HG02798 (cell line): ENCODE measurements around the gene ADCY9.

Source experiments
- ATAC-seq: cut with Tn5 transposase; IDR thresholded peaks from one replicate; pipeline ENCODE4 v1.9.1; 2021; ENCODE audit warnings: mild to moderate bottlenecking; ENCODE audit not compliant: unreplicated experiment, poor library complexity

ADCY9 gene

GRCh38 chr16:4097826-4098240, 18.4 kb downstream of the ADCY9 start:
- no peak for ATAC-seq

GRCh38 chr16:4096509-4096908, 19.7 kb downstream of the ADCY9 start:
- no peak for ATAC-seq

GRCh38 chr16:4094127-4094773, 22.0 kb downstream of the ADCY9 start:
- ATAC-seq: no peak

GRCh38 chr16:4093495-4094126, 22.6 kb downstream of the ADCY9 start:
- no peak for ATAC-seq

DNA sequence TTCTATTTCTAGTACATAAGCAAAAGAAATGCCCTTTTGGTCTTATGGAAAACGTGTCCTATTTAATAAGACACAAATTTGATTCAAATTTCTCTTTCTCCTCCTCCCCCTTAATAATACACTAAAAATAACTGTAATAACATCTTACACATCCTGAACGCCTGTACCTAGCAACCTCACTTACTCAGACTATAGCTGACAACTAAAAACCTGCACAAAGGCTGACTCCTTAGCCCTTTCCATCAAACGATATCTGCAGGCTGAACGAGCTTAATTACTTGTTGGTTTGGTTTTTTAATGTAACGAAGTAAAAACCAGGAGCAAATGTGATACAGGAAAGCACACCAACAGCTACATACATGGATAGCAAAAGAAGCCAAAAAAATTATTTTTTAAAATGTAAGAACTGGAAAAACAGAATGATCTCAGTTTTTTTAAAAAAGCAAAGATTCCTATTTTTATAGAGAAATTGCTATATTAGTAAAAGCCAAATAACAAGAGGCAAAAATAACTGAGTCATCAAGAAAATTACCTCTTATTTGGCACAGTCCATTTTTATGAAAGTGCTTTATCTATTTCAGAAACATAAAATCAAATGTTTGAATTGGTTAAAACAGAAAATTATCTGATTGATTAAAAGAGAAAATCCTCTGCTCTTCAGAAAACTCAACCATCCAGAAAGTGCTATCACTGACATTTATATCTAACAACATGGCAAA, 23.5 kb downstream of the ADCY9 start:
- no peak for ATAC-seq

GRCh38 chr16:4091240-4092012, 24.8 kb downstream of the ADCY9 start:
- no peak for ATAC-seq

DNA sequence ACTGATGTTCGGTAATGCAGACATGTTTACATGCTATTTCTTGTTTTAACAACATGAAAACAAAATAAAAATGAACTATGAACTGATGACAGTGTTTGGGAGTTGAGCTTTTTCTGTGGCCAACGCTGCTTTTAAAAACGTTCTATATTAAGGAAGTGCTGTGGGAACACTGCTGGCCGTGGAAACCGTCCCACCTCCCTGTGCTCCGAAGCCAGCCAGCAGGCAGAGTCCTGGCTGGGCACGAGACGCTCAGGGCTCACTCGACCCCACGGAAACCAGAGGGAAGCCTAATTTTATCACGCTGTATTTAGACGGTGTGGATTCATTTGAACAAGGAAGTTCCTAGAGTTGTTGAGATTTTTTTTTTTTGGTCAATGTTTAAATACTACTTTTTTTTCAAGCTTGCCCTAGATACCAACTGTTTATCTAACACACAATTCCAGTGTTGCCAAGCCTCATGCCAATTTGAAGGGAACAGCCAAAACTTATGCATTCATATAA, 25.8 kb downstream of the ADCY9 start:
- ATAC-seq: no peak

DNA sequence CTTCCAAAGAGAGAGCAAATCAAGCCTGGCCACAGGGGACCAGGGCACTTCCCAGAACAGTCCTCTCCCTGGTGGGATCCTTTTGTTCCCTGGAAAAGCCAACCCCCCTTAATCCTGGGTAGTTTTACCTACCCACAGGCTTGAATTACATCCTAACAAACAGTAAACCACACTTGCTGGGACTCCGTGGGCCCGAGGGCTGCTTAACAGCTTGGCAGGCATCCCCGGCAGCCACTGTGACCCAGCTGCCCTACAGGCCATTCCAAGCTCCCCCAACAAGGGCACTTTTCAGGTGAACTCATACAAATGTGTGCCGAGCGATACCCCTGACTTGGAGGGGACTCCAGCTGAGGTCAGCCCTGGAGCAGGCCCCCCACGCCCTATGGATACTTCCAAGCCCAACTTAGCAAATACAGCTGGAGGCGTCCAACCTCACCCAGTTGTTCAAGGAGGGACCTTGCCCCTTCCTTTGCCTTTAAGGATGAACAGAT, 26.4 kb downstream of the ADCY9 start:
- no peak for ATAC-seq

DNA sequence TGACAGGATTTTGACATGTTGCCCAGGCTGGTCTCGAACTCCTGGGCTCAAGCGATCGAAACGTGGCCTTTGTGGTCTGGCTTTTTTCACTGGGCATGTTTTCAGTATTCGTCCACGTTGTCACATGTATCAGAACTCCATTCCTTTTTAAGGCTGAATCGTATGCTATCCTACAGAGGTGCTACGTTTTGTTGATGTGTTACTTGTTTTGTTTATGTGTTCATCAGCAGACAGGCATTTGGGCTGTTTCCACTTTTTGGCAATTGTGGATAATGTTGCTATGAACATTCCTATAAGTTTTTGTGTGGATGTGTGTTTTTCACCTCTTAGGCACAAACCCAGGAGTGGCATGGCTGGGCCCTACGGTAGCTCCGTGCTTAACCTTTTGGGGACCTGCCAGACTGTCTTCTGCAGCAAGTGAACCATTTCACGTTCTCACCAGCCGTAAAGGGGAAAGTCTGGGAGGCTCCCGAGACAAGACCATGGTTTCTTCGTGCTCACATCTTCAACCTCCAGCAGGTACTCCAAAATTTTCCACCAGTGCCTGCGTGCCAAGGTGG, 26.9 kb downstream of the ADCY9 start:
- no peak for ATAC-seq

GRCh38 chr16:4087990-4088577, 28.2 kb downstream of the ADCY9 start:
- no peak for ATAC-seq

DNA sequence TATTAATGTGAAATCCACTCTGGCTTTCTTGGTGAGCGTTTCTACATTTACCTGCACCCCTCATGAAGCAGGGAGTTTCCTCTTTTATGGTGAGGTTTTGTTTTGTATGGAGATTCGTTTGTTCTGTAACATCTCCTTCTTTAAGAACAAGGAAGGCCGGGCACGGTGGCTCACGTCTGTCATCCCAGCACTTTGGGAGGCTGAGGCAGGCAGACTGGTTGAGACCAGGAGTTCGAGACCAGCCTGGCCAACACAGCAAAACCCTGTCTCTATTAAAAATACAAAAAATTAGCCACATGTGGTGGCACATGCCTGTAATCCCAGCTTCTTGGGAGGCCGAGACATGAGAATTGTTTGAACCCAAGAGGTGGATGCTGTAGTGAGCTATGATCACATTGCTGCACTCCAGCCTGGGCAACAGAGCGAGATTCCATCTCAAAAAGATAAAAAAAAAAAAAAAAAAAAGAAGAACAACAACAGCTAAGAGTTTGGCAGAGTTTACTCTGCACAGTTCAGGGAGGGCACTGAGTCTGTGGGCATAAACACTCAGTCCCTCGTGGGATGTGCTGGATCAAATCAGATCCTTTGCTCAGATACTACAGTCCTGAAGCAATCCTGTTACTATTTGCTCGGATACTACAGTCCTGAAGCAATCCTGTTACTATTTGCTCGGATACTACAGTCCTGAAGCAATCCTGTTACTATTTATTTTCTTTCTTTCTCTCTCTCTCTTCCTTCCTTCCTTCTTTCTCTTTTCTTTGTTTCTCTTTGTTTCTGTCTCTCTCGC, 28.9 kb downstream of the ADCY9 start:
- ATAC-seq: no peak

DNA sequence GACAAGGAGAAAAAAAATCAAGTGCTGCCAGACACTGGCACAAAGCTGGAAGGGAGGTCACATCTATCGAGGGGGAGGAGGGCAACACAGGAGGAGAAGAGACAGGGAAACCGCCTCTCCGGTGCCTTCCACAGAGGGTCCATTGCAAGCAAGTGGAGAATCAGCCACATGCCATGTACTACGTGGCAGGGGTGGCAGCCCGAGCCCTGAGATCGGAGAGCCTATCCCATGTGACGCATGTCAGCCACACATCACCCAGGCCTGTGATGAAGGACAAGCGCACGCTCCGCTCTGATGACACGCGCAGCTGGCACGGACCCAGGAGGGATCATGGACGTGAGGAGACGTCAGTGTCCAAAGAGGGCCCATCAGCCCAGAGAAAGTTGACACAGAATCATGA, 30.1 kb downstream of the ADCY9 start:
- no peak for ATAC-seq

DNA sequence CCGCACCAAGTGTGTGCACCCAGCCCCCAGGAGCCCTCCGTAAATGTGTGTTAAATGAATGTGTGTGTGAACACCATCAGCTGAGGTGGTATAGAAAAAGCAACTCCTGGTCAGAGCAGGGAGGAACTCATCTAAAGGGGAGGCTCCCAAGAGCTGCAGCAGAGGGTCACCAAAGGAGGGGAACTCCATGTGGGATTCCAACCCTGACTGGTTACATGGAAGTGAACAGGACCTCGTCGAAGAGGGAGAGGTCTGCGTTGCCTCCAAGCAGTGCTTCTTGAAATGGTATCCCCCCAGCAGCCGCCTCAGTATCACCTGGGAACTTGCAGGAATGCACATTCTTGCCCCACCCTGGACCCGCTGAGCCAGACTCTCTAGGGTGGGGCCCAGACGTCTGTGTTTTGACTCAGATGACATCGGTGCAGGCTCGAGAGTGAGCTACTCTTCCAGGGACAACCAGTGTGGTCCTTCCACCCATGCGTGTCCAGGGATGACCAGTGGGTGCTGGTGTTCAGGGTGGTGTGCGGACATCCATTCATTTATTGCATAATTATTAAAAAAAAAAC, 30.8 kb downstream of the ADCY9 start:
- ATAC-seq: no peak

DNA sequence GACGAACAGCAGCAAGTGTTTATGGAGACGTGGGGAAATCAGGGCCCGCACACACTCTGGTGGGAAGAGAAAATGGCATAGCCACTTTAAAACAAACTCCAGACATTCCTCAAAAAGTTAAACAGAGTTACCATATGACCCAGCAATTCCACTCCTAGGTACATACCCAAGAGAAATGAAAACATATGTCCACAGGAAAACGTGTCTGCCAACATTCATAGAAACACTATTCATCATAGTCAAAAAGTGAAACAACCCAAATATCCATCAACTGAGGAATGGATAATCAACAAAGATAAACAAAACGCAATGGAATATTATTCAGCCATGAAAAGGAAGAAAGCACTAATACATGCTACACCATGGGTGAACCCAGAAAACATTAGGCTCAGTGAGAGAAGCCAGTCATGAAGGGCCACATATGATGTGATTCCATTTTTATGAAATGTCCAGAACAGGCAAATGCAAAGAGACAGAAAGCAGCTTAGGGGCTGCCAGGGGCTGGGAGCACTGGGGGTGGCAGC, 32.8 kb downstream of the ADCY9 start:
- no peak for ATAC-seq

DNA sequence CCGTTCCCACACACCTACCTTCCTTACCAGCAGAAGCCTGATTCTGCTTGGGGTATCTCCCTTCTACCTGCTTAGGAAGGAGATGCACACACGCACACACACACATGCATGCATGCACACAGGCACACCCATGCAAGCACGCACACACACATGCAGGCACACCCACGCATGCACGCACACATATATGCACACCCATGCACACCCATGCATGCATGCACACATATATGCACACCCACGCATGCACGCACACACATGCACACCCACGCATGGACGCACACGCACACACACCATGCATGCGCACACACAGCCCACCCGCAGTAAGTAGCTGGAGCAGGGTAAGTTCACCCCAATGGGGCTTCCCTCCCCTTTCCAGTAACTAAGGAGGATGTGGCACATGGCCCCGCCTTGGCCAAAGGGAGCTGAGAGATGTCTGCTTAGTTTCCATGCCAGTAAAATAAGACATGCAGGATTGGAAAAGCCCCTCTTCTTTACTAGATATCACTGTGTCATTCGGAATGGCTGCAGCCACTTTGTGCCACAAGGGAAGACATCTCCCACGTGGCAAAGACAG, 33.7 kb downstream of the ADCY9 start:
- ATAC-seq: no peak

DNA sequence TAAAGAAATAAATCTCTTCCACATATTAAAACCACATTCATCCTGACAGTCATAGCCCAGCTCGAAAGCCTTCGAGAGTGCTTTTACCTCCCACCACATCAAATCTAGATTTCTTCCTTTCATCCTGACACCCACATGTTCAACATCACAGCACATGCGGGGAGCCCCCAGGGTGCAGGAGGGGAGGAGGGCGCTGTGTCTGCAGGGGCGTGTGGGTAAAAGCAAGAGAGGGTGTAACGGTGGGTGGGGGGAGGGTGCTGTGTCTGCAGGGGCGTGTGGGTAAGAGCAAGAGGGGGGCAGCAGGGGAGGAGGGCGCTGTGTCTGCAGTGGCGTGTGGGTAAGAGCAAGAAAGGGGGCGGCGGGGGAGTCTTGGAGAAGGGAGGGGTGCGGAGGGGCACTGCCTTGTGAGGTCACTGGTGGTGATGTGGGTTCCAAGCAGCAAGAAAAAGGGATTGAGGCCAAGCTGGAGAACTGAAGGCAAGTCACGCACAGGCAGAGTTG, 34.7 kb downstream of the ADCY9 start:
- ATAC-seq: no peak

DNA sequence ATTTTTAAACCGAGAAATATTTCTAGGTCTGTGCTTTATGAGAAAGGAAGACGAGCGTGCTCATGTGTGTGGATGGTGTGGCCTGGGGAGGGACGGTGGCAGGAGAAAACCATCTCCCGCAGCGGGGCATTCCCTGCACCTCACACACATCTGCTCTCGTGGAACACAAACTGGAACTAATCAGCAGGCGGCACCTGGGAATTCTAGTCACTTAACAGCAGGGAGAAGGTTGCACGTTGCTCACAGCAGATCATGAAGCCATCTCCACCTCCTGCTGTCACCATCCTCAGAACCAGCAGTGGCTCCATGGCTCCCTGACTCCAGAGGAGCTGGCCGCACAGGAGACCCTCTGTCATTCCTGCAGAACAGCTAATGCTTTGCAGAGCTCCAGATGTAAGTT, 35.2 kb downstream of the ADCY9 start:
- no peak for ATAC-seq

GRCh38 chr16:4077174-4077649, 39.0 kb downstream of the ADCY9 start:
- no peak for ATAC-seq
